Panc1 (cell line): ENCODE measurements around the gene WDFY2. TPM values are rescaled to one million over a fixed set of nuclear protein-coding genes. Genes with fewer than 3 reads are reported as not detected.

Source experiments
- ATAC-seq: fragments of 200-7000 bp; cut with Tn5 transposase; 2 replicates; pipeline ENCODE4 v1.9.1; 2020; ENCODE audit warnings: mild to moderate bottlenecking, moderate library complexity
- BruUV-seq: library from RNA; stranded (reverse); fragments of 400-500 nt; replicated peaks from 2 replicates; lab custom pipeline; 2021; lab: Mats Ljungman, UMichigan
- CTCF ChIA-PET: fragments of 300-600 bp; sonication (Branson Sonifier 250); formaldehyde crosslinking; loops from one replicate; lab custom pipeline; 2022; ENCODE audit warnings: antibody characterized with exemption; lab: Charles Lee
- POLR2A ChIA-PET: fragments of 300-600 bp; sonication (Branson Sonifier 250); formaldehyde crosslinking; loops from one replicate; lab custom pipeline; 2022; ENCODE audit warnings: antibody characterized with exemption; lab: Charles Lee
- DNase-seq: peaks from one replicate; pipeline ENCODE4 v3.0.0-alpha.2; 2010; ENCODE audit warnings: low read depth, low spot score
- H3K27ac ChIP-seq: 2 replicates; pipeline ENCODE4 v1.5.1; 2011; ENCODE audit warnings: mild to moderate bottlenecking, low read length, inconsistent platforms
- H3K27me3 ChIP-seq: fragments of 200-500 bp; sonication (Bioruptor generic); 2 replicates; pipeline ENCODE4 v1.6.0; 2014; ENCODE audit warnings: low read length, inconsistent platforms; ENCODE audit not compliant: control insufficient read depth, insufficient read depth
- H3K36me3 ChIP-seq: fragments of 200-500 bp; sonication (Bioruptor generic); 2 replicates; pipeline ENCODE4 v1.5.1; 2014; ENCODE audit warnings: inconsistent platforms, mild to moderate bottlenecking, low read length, moderate library complexity; ENCODE audit not compliant: control insufficient read depth, insufficient read depth
- H3K4me1 ChIP-seq: 2 replicates; pipeline ENCODE4 v1.5.1; 2011; ENCODE audit warnings: inconsistent platforms, mild to moderate bottlenecking, low read length, moderate library complexity; ENCODE audit not compliant: control insufficient read depth, insufficient read depth
- H3K4me3 ChIP-seq, 2 experiments: 2 replicates each; pipeline ENCODE4 v1.5.1; 2011 to 2012; ENCODE audit warnings: low read depth in 2 of 2, low read length in 2 of 2, mild to moderate bottlenecking in 2 of 2, inconsistent platforms in 1 of 2, moderate library complexity in 1 of 2
- H3K9me3 ChIP-seq: fragments of 200-500 bp; sonication (Bioruptor generic); 2 replicates; pipeline ENCODE4 v1.5.1; 2014; ENCODE audit warnings: low read depth, mild to moderate bottlenecking, inconsistent platforms, low read length, moderate library complexity; ENCODE audit not compliant: control insufficient read depth, insufficient read depth
- POLR2AphosphoS5 ChIP-seq: IDR thresholded peaks from 2 replicates; pipeline ENCODE4 v1.6.1; 2012; ENCODE audit warnings: mild to moderate bottlenecking, low read depth, low read length, moderate library complexity
- SIN3A ChIP-seq: IDR thresholded peaks from 2 replicates; pipeline ENCODE4 v1.6.1; 2012; ENCODE audit warnings: low read depth, mild to moderate bottlenecking, low read length, moderate library complexity, borderline replicate concordance; ENCODE audit not compliant: insufficient read depth
- TCF7L2 ChIP-seq: IDR thresholded peaks from 2 replicates; pipeline ENCODE4 v1.6.1; 2011; ENCODE audit warnings: mild to moderate bottlenecking, low read depth, low read length, inconsistent platforms
- in situ Hi-C: cut with HindIII; loops from 2 replicates; pipeline ENCODE4 v1.10.0; 2016; ENCODE audit warnings: low sequenced_read_pairs, low pct_unique_long_range_greater_than_20kb
- intact Hi-C: fragments of 100-400 bp; cut with micrococcal nuclease; formaldehyde crosslinking; loops from one replicate; pipeline ENCODE4 v1.10.0; 2022; ENCODE audit not compliant: unreplicated experiment
- total RNA-seq: library from RNA; stranded (reverse); gene quantifications from one replicate; pipeline ENCODE4 v1.2.1, GENCODE V29; 2021; ENCODE audit not compliant: unreplicated experiment
- TF ChIP-seq, protein P1 (sequence below), 2 experiments: IDR thresholded peaks; 2 replicates each; pipeline ENCODE4 v1.6.1; 2011 to 2012; ENCODE audit warnings: low read depth in 2 of 2, control low read depth in 1 of 2, low read length in 1 of 2, mild to moderate bottlenecking in 1 of 2, moderate library complexity in 1 of 2; ENCODE audit not compliant: insufficient read depth in 1 of 2
- TF ChIP-seq, protein P2 (sequence below): fragments of 450-650 bp; IDR thresholded peaks from 2 replicates; pipeline ENCODE4 v1.5.1; 2017; ENCODE audit warnings: mild to moderate bottlenecking

WDFY2 gene
- total RNA-seq, 1 experiment from 2014 or later = 7.8 TPM

DNA sequence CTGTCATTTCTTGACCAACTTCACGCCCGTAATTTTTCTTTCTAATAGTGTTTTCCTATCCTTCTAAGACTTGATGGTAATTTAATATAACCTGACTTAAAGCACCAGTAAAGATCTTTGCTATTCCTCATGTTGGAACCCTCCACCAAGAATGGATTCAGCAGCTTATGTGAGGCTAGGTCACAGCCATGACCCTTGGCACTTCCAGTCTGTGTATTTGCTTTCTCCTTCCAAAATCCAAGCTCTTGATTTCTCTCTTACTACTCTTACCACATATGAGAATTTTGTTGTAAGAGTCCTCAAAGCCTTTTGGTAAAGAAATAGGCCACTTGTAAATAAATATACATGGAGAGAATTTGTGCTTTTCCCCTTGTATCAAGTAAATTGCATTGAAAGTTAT is 158.3 kb downstream of the WDFY2 start:
- TF ChIP-seq TCF7L2 = no peak
- TF ChIP-seq, protein P1, sequence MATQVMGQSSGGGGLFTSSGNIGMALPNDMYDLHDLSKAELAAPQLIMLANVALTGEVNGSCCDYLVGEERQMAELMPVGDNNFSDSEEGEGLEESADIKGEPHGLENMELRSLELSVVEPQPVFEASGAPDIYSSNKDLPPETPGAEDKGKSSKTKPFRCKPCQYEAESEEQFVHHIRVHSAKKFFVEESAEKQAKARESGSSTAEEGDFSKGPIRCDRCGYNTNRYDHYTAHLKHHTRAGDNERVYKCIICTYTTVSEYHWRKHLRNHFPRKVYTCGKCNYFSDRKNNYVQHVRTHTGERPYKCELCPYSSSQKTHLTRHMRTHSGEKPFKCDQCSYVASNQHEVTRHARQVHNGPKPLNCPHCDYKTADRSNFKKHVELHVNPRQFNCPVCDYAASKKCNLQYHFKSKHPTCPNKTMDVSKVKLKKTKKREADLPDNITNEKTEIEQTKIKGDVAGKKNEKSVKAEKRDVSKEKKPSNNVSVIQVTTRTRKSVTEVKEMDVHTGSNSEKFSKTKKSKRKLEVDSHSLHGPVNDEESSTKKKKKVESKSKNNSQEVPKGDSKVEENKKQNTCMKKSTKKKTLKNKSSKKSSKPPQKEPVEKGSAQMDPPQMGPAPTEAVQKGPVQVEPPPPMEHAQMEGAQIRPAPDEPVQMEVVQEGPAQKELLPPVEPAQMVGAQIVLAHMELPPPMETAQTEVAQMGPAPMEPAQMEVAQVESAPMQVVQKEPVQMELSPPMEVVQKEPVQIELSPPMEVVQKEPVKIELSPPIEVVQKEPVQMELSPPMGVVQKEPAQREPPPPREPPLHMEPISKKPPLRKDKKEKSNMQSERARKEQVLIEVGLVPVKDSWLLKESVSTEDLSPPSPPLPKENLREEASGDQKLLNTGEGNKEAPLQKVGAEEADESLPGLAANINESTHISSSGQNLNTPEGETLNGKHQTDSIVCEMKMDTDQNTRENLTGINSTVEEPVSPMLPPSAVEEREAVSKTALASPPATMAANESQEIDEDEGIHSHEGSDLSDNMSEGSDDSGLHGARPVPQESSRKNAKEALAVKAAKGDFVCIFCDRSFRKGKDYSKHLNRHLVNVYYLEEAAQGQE (IDR thresholded peaks at IDR 0.05; ENCODE audit: insufficient read depth in 1 of 2, low read depth in 2 of 2, low read length in 1 of 2) = no peak
- no peak for TF ChIP-seq SIN3A
- TF ChIP-seq POLR2AphosphoS5 = no peak
- TF ChIP-seq, protein P2, sequence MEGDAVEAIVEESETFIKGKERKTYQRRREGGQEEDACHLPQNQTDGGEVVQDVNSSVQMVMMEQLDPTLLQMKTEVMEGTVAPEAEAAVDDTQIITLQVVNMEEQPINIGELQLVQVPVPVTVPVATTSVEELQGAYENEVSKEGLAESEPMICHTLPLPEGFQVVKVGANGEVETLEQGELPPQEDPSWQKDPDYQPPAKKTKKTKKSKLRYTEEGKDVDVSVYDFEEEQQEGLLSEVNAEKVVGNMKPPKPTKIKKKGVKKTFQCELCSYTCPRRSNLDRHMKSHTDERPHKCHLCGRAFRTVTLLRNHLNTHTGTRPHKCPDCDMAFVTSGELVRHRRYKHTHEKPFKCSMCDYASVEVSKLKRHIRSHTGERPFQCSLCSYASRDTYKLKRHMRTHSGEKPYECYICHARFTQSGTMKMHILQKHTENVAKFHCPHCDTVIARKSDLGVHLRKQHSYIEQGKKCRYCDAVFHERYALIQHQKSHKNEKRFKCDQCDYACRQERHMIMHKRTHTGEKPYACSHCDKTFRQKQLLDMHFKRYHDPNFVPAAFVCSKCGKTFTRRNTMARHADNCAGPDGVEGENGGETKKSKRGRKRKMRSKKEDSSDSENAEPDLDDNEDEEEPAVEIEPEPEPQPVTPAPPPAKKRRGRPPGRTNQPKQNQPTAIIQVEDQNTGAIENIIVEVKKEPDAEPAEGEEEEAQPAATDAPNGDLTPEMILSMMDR = no peak
- no peak overlapping the region for H3K4me3 ChIP-seq
- no peaks in the 10 kb centered on the region for H3K27me3 ChIP-seq
- intact Hi-C loops = no loop called here
- DNase-seq = no peak
- no peaks in the 10 kb centered on the region for H3K4me1 ChIP-seq
- in situ Hi-C loops = no loop called here
- no peaks in the 10 kb centered on the region for H3K36me3 ChIP-seq
- ChIA-PET CTCF (no interaction called here), POLR2A (no interaction called here)
- H3K9me3 ChIP-seq = peaks cover 4% of the 10 kb centered on the region; the same call in 1 of the 2 replicates
- no TSS peak for BruUV-seq
- ATAC-seq = no peak
- no peak overlapping the region for H3K27ac ChIP-seq

DNA sequence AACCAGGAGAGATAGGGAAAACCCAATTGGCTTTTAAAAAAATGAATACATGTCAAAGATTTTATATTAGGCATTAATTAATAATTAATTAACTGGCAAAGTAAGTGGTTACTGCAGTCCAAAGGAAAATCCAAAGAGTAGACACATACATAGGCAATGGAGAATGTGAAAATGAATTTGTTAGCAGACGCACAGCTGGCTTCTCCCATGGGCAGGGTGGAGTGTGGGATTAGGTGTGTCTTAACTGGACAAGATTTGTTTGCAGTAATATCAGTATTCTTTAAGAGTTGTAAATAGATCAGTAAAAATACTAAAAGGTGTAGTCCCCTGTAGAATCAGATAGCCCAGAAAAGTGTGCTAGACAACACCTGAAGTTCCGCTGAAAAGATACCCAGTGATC is 161.0 kb downstream of the WDFY2 start:
- POLR2A ChIA-PET = no interaction called here
- intact Hi-C loops (no loop called here), in situ Hi-C loops (no loop called here)
- Histone ChIP-seq H3K4me1 (no peaks in the 10 kb centered on the region), H3K9me3 (peaks cover 14% of the 10 kb centered on the region; the same call in 1 of the 2 replicates), H3K36me3 (no peaks in the 10 kb centered on the region), H3K27ac (no peak overlapping the region), H3K4me3 (no peak overlapping the region), H3K27me3 (no peaks in the 10 kb centered on the region)
- no peak for TF ChIP-seq SIN3A
- TF ChIP-seq POLR2AphosphoS5 = no peak
- TF ChIP-seq, protein P2 = no peak
- TF ChIP-seq TCF7L2 = no peak
- TF ChIP-seq, protein P1 (IDR thresholded peaks at IDR 0.05; ENCODE audit: insufficient read depth in 1 of 2, low read depth in 2 of 2, low read length in 1 of 2) = no peak
- no peak for ATAC-seq
- BruUV-seq = no TSS peak
- CTCF ChIA-PET = no interaction called here
- no peak for DNase-seq
